ENCODE results near the gene INTS6. TPM values are rescaled to one million over a fixed set of nuclear protein-coding genes. Genes with fewer than 3 reads are reported as not detected.

The INTS6 gene
- total and polyA plus RNA-seq, 5 donors: 12.9 to 29.3 (median 24.0) TPM

GRCh38 chr13:51330791-51331190 is 122.0 kb downstream of the INTS6 start:
- DNase-seq (no peak), ATAC-seq (no peak)
- H3K27me3 ChIP-seq (ENCODE audit: control insufficient read depth, insufficient read depth): no peaks in the 10 kb centered on the region
- no peak overlapping the region for H3K4me3 ChIP-seq (ENCODE audit: low read length)
- WGBS: 33% methylated on average over 3 of the region's 3 CpGs
- H3K27ac ChIP-seq (ENCODE audit: low read length): no peak overlapping the region
- H3K9me3 ChIP-seq (ENCODE audit: control insufficient read depth, low read length): no peaks in the 10 kb centered on the region
- H3K4me1 ChIP-seq (ENCODE audit: control insufficient read depth, insufficient read depth, low read length): peaks cover 2% of the 10 kb centered on the region
- intact Hi-C loops (cut with DNase I): no loop called here

GRCh38 chr13:51329606-51330005 is 123.2 kb downstream of the INTS6 start:
- no peaks in the 10 kb centered on the region for H3K9me3 ChIP-seq (ENCODE audit: control insufficient read depth, low read length)
- no peak for DNase-seq
- no peak overlapping the region for H3K4me3 ChIP-seq (ENCODE audit: low read length)
- intact Hi-C loops (cut with DNase I): no loop called here
- WGBS: 92% methylated on average over 3 of the region's 3 CpGs
- no peak for ATAC-seq
- H3K27me3 ChIP-seq (ENCODE audit: control insufficient read depth, insufficient read depth): no peaks in the 10 kb centered on the region
- H3K4me1 ChIP-seq (ENCODE audit: control insufficient read depth, insufficient read depth, low read length): peaks cover 2% of the 10 kb centered on the region
- H3K27ac ChIP-seq (ENCODE audit: low read length): no peak overlapping the region

- Histone ChIP-seq H3K27ac (ENCODE audit: low read length) (no peak overlapping the region), H3K27me3 (ENCODE audit: control insufficient read depth, insufficient read depth) (no peaks in the 10 kb centered on the region), H3K4me1 (ENCODE audit: control insufficient read depth, insufficient read depth, low read length) (peaks cover 2% of the 10 kb centered on the region), H3K9me3 (ENCODE audit: control insufficient read depth, low read length) (no peaks in the 10 kb centered on the region), H3K4me3 (ENCODE audit: low read length) (no peak overlapping the region)
- DNase-seq (no peak), ATAC-seq (no peak)
- intact Hi-C loops (cut with DNase I): no loop called here
- WGBS: 73% methylated on average over 6 of the region's 6 CpGs
These were observed 124.3 kb downstream of the INTS6 start for GRCh38 chr13:51328488-51328887.

- Histone ChIP-seq H3K27ac (ENCODE audit: low read length) (no peak overlapping the region), H3K27me3 (ENCODE audit: control insufficient read depth, insufficient read depth) (no peaks in the 10 kb centered on the region), H3K4me1 (ENCODE audit: control insufficient read depth, insufficient read depth, low read length) (peaks cover 2% of the 10 kb centered on the region), H3K9me3 (ENCODE audit: control insufficient read depth, low read length) (no peaks in the 10 kb centered on the region), H3K4me3 (ENCODE audit: low read length) (no peak overlapping the region)
- 98% methylated on average over 2 of the region's 2 CpGs for WGBS
- intact Hi-C loops (cut with DNase I): no loop called here
- no peak for DNase-seq
- no peak for ATAC-seq
These were observed 124.9 kb downstream of the INTS6 start for GRCh38 chr13:51327961-51328360.

- no peaks in the 10 kb centered on the region for H3K9me3 ChIP-seq (ENCODE audit: control insufficient read depth, low read length)
- intact Hi-C loops (cut with DNase I): no loop called here
- H3K4me3 ChIP-seq (ENCODE audit: low read length): no peak overlapping the region
- DNase-seq (no peak), ATAC-seq (no peak)
- H3K27ac ChIP-seq (ENCODE audit: low read length): no peak overlapping the region
- no peaks in the 10 kb centered on the region for H3K27me3 ChIP-seq (ENCODE audit: control insufficient read depth, insufficient read depth)
- 76% methylated on average over 2 of the region's 2 CpGs for WGBS
- H3K4me1 ChIP-seq (ENCODE audit: control insufficient read depth, insufficient read depth, low read length): peaks cover 2% of the 10 kb centered on the region
These were observed 126.1 kb downstream of the INTS6 start for GRCh38 chr13:51326777-51327176.

- no peak for ATAC-seq
- DNase-seq: no peak
These were observed 127.0 kb downstream of the INTS6 start for GRCh38 chr13:51325837-51326236.

GRCh38 chr13:51324714-51325420 is 128.0 kb downstream of the INTS6 start:
- no peaks in the 10 kb centered on the region for H3K27me3 ChIP-seq (ENCODE audit: control insufficient read depth, insufficient read depth)
- H3K4me3 ChIP-seq (ENCODE audit: low read length): no peak overlapping the region
- ATAC-seq: no peak
- WGBS: 85% methylated on average over 14 of the region's 14 CpGs
- DNase-seq: no peak
- H3K9me3 ChIP-seq (ENCODE audit: control insufficient read depth, low read length): no peaks in the 10 kb centered on the region
- intact Hi-C loops (cut with DNase I): no loop called here
- H3K4me1 ChIP-seq (ENCODE audit: control insufficient read depth, insufficient read depth, low read length): no peaks in the 10 kb centered on the region
- H3K27ac ChIP-seq (ENCODE audit: low read length): no peak overlapping the region

More at GRCh38 chr13:51325837-51326236, 127.0 kb downstream of the INTS6 start:
- Histone ChIP-seq H3K27ac (ENCODE audit: low read length) (no peak overlapping the region), H3K4me1 (ENCODE audit: control insufficient read depth, insufficient read depth, low read length) (peaks cover 2% of the 10 kb centered on the region), H3K27me3 (ENCODE audit: control insufficient read depth, insufficient read depth) (no peaks in the 10 kb centered on the region), H3K4me3 (ENCODE audit: low read length) (no peak overlapping the region), H3K9me3 (ENCODE audit: control insufficient read depth, low read length) (no peaks in the 10 kb centered on the region)
- intact Hi-C loops (cut with DNase I): no loop called here
- WGBS: 92% methylated on average over 6 of the region's 6 CpGs

GRCh38 chr13:51323824-51324511 is 128.9 kb downstream of the INTS6 start:
- Histone ChIP-seq H3K4me3 (ENCODE audit: low read length) (no peak overlapping the region), H3K27ac (ENCODE audit: low read length) (no peak overlapping the region), H3K4me1 (ENCODE audit: control insufficient read depth, insufficient read depth, low read length) (no peaks in the 10 kb centered on the region), H3K9me3 (ENCODE audit: control insufficient read depth, low read length) (no peaks in the 10 kb centered on the region), H3K27me3 (ENCODE audit: control insufficient read depth, insufficient read depth) (no peaks in the 10 kb centered on the region)
- intact Hi-C loops (cut with DNase I): no loop called here
- WGBS: 85% methylated on average over 5 of the region's 5 CpGs
- peak in 1 of 2 donors; percentile 27 for ATAC-seq
- DNase-seq: no peak

GRCh38 chr13:51322826-51323225 is 130.0 kb downstream of the INTS6 start:
- intact Hi-C loops (cut with DNase I): no loop called here
- Histone ChIP-seq H3K27ac (ENCODE audit: low read length) (no peak overlapping the region), H3K4me3 (ENCODE audit: low read length) (no peak overlapping the region), H3K4me1 (ENCODE audit: control insufficient read depth, insufficient read depth, low read length) (no peaks in the 10 kb centered on the region), H3K27me3 (ENCODE audit: control insufficient read depth, insufficient read depth) (no peaks in the 10 kb centered on the region), H3K9me3 (ENCODE audit: control insufficient read depth, low read length) (no peaks in the 10 kb centered on the region)
- DNase-seq (no peak), ATAC-seq (no peak)
- 84% methylated on average over 3 of the region's 3 CpGs for whole genome bisulfite sequencing

GRCh38 chr13:51321836-51322235 is 131.0 kb downstream of the INTS6 start:
- Histone ChIP-seq H3K9me3 (ENCODE audit: control insufficient read depth, low read length) (no peaks in the 10 kb centered on the region), H3K27me3 (ENCODE audit: control insufficient read depth, insufficient read depth) (no peaks in the 10 kb centered on the region), H3K4me1 (ENCODE audit: control insufficient read depth, insufficient read depth, low read length) (no peaks in the 10 kb centered on the region), H3K4me3 (ENCODE audit: low read length) (no peak overlapping the region), H3K27ac (ENCODE audit: low read length) (no peak overlapping the region)
- no peak for DNase-seq
- no peak for ATAC-seq
- WGBS: 66% methylated on average over 2 of the region's 2 CpGs
- intact Hi-C loops (cut with DNase I): no loop called here

- DNase-seq (no peak), ATAC-seq (no peak)
- H3K9me3 ChIP-seq (ENCODE audit: control insufficient read depth, low read length): no peaks in the 10 kb centered on the region
- H3K4me3 ChIP-seq (ENCODE audit: low read length): no peak overlapping the region
- intact Hi-C loops (cut with DNase I): no loop called here
- peaks cover 3% of the 10 kb centered on the region for H3K4me1 ChIP-seq (ENCODE audit: control insufficient read depth, insufficient read depth, low read length)
- no peaks in the 10 kb centered on the region for H3K27me3 ChIP-seq (ENCODE audit: control insufficient read depth, insufficient read depth)
- 84% methylated on average over 3 of the region's 3 CpGs for WGBS
- H3K27ac ChIP-seq (ENCODE audit: low read length): no peak overlapping the region
These were observed 134.0 kb downstream of the INTS6 start for GRCh38 chr13:51318876-51319275.

Measured in right cardiac atrium (tissue), 5 donors.